ENCODE data around the gene UBE2V1.

DNA sequence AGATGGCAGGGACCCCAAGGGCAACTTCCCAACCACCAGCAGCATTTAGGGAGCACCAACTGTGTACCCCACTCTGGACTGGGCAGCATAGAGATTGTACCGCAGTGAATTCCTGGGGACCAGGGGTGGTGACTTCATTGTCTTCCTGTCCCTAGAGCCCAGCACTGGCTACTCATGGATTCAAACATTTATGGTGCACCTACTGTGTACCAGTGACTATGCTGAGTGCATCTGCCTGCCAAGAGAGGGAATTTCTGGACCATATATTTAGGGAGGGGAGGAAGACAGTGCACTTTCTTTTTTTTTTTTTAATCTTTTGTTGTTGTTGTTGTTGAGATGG, 55.3 kb downstream of the UBE2V1 start:
- no peak for TF ChIP-seq EZH2 (IDR thresholded peaks at IDR 0.05; ENCODE audit: borderline replicate concordance)
- TF ChIP-seq, protein P1, sequence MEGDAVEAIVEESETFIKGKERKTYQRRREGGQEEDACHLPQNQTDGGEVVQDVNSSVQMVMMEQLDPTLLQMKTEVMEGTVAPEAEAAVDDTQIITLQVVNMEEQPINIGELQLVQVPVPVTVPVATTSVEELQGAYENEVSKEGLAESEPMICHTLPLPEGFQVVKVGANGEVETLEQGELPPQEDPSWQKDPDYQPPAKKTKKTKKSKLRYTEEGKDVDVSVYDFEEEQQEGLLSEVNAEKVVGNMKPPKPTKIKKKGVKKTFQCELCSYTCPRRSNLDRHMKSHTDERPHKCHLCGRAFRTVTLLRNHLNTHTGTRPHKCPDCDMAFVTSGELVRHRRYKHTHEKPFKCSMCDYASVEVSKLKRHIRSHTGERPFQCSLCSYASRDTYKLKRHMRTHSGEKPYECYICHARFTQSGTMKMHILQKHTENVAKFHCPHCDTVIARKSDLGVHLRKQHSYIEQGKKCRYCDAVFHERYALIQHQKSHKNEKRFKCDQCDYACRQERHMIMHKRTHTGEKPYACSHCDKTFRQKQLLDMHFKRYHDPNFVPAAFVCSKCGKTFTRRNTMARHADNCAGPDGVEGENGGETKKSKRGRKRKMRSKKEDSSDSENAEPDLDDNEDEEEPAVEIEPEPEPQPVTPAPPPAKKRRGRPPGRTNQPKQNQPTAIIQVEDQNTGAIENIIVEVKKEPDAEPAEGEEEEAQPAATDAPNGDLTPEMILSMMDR (IDR thresholded peaks at IDR 0.05; ENCODE audit: poor library complexity) = no peak
